ENCODE data around the gene TNFAIP8. TPM values are rescaled to one million over a fixed set of nuclear protein-coding genes. Genes with fewer than 3 reads are reported as not detected.

Gene TNFAIP8
- total and polyA plus RNA-seq, 8 donors, result 5.7 to 14.2 (median 8.4) TPM

GRCh38 chr5:119445544-119445943, 89.7 kb downstream of the TNFAIP8 start:
- Histone ChIP-seq H3K4me3 (no peak overlapping the region), H3K36me3 (no peaks in the 10 kb centered on the region), H3K9me3 (no peaks in the 10 kb centered on the region), H3K27me3 (no peaks in the 10 kb centered on the region), H3K27ac (no peak overlapping the region), H3K4me1 (no peaks in the 10 kb centered on the region)
- intact Hi-C loops (cut with DNase I), result no loop called here
- no peak for DNase-seq
- no peak for TF ChIP-seq CTCF (IDR thresholded peaks at IDR 0.05)
- FAIRE-seq, result no peak
- ATAC-seq, result no peak
- WGBS, 2 donors, result 76 to 79% methylated on average over 13 of the region's 13 CpGs

Other genes starting within 250 kb of the TNFAIP8 start
- gene HSD17B4, start 96.5 kb downstream of the TNFAIP8 start, total RNA-seq, result 100 to 1,000 TPM; 122 to 152 (median 130) TPM
- 100 to 1,000 TPM; 120 to 133 TPM for gene HSD17B4, start 96.5 kb downstream of the TNFAIP8 start, polyA plus RNA-seq